ENCODE measurements around the gene CAMK2G.

GRCh38 chr10:73875139-73875475 is 752 bp upstream of the CAMK2G start:
- no peak for TF ChIP-seq CTCF (IDR thresholded peaks at IDR 0.05; ENCODE audit: insufficient read depth, low read length, poor library complexity, severe bottlenecking)
- TF ChIP-seq EZH2phosphoT487 (conservative IDR thresholded peaks at IDR 0.05; ENCODE audit: low read length) = no peak

All from SU-DHL-6 (cell line).